H9 (cell line): ENCODE measurements around the gene EVL. TPM values are rescaled to one million over a fixed set of nuclear protein-coding genes. Genes with fewer than 3 reads are reported as not detected.

Experiments used
- DNase-seq: peaks from one replicate; pipeline ENCODE4 v3.0.0-alpha.2; 2017
- H2AFZ ChIP-seq: one replicate; pipeline ENCODE4 v1.6.1; 2013; ENCODE audit warnings: mild to moderate bottlenecking, low read length, control low read depth, moderate library complexity
- H2AK5ac ChIP-seq: 2 replicates; pipeline ENCODE4 v1.6.1; 2013; ENCODE audit warnings: low read length, control low read depth, mixed read lengths; ENCODE audit not compliant: insufficient read length
- H2BK120ac ChIP-seq: one replicate; pipeline ENCODE4 v1.6.1; 2013; ENCODE audit warnings: low read depth, mild to moderate bottlenecking, low read length, control low read depth, inconsistent platforms; ENCODE audit not compliant: poor library complexity, severe bottlenecking
- H2BK12ac ChIP-seq: 2 replicates; pipeline ENCODE4 v1.6.1; 2013; ENCODE audit warnings: low read length, control low read depth, mixed read lengths, low read depth; ENCODE audit not compliant: insufficient read length
- H2BK15ac ChIP-seq: 2 replicates; pipeline ENCODE4 v1.6.1; 2013; ENCODE audit warnings: low read depth, low read length, control low read depth
- H2BK20ac ChIP-seq: one replicate; pipeline ENCODE4 v1.6.1; 2013; ENCODE audit warnings: low read depth, mild to moderate bottlenecking, low read length, control low read depth, inconsistent platforms; ENCODE audit not compliant: poor library complexity, severe bottlenecking
- H2BK5ac ChIP-seq: 2 replicates; pipeline ENCODE4 v1.6.1; 2013; ENCODE audit warnings: low read length, control low read depth, mixed read lengths; ENCODE audit not compliant: insufficient read length
- H3K14ac ChIP-seq: 2 replicates; pipeline ENCODE4 v1.6.1; 2013; ENCODE audit warnings: low read length, control low read depth; ENCODE audit not compliant: insufficient read depth
- H3K18ac ChIP-seq: 2 replicates; pipeline ENCODE4 v1.6.1; 2013; ENCODE audit warnings: low read depth, mild to moderate bottlenecking, mixed read lengths, low read length, control low read depth; ENCODE audit not compliant: insufficient read length
- H3K23ac ChIP-seq: 2 replicates; pipeline ENCODE4 v1.6.1; 2013; ENCODE audit warnings: low read length, control low read depth, mixed read lengths, low read depth; ENCODE audit not compliant: insufficient read length
- H3K23me2 ChIP-seq: 2 replicates; pipeline ENCODE4 v1.6.1; 2013; ENCODE audit warnings: low read depth, mild to moderate bottlenecking, mixed read lengths, low read length, control low read depth; ENCODE audit not compliant: insufficient read length, poor library complexity, severe bottlenecking
- H3K27ac ChIP-seq: 2 replicates; pipeline ENCODE4 v1.5.1; 2013; ENCODE audit warnings: low read length, control low read depth, mixed read lengths, low read depth; ENCODE audit not compliant: insufficient read length
- H3K27me3 ChIP-seq: 2 replicates; pipeline ENCODE4 v1.6.1; 2013; ENCODE audit warnings: low read length, control low read depth, inconsistent platforms; ENCODE audit not compliant: insufficient read depth
- H3K4ac ChIP-seq: 2 replicates; pipeline ENCODE4 v1.6.1; 2013; ENCODE audit warnings: low read depth, mild to moderate bottlenecking, control low read depth, inconsistent platforms, low read length, moderate library complexity
- H3K4me1 ChIP-seq: 2 replicates; pipeline ENCODE4 v1.6.1; 2013; ENCODE audit warnings: low read length, control low read depth, inconsistent platforms; ENCODE audit not compliant: insufficient read depth
- H3K4me2 ChIP-seq: 2 replicates; pipeline ENCODE4 v1.6.1; 2013; ENCODE audit warnings: low read length, control low read depth, mixed read lengths; ENCODE audit not compliant: insufficient read length, insufficient read depth
- H3K56ac ChIP-seq: 2 replicates; pipeline ENCODE4 v1.6.1; 2013; ENCODE audit warnings: low read depth, mild to moderate bottlenecking, mixed read lengths, low read length, control low read depth; ENCODE audit not compliant: insufficient read length
- H3K79me1 ChIP-seq: 2 replicates; pipeline ENCODE4 v1.6.1; 2013; ENCODE audit warnings: low read depth, mild to moderate bottlenecking, moderate library complexity, low read length, control low read depth, inconsistent platforms; ENCODE audit not compliant: insufficient read depth, poor library complexity, severe bottlenecking
- H3K79me2 ChIP-seq: 2 replicates; pipeline ENCODE4 v1.6.1; 2013; ENCODE audit warnings: low read length, control low read depth, inconsistent platforms; ENCODE audit not compliant: insufficient read depth
- H3K9ac ChIP-seq: 2 replicates; pipeline ENCODE4 v1.6.1; 2013; ENCODE audit warnings: low read length, control low read depth, mixed read lengths; ENCODE audit not compliant: insufficient read length; ENCODE audit errors: extremely low read depth
- H3K9me3 ChIP-seq: one replicate; pipeline ENCODE4 v1.6.1; 2013; ENCODE audit warnings: low read depth, low read length, inconsistent platforms; ENCODE audit not compliant: control insufficient read depth
- H3T11ph ChIP-seq: one replicate; pipeline ENCODE4 v1.6.1; 2013; ENCODE audit warnings: mild to moderate bottlenecking, low read length, control low read depth, inconsistent platforms
- H4K20me1 ChIP-seq: one replicate; pipeline ENCODE4 v1.6.1; 2013; ENCODE audit not compliant: control insufficient read depth, insufficient read length, insufficient read depth
- H4K5ac ChIP-seq: 2 replicates; pipeline ENCODE4 v1.6.1; 2013; ENCODE audit warnings: low read depth, mild to moderate bottlenecking, mixed read lengths, low read length, control low read depth; ENCODE audit not compliant: insufficient read length
- H4K8ac ChIP-seq: replicated peaks from 2 replicates; pipeline ENCODE4 v1.6.1; 2013; ENCODE audit warnings: low read length, control low read depth, mixed read lengths, low read depth; ENCODE audit not compliant: insufficient read length
- H4K91ac ChIP-seq: 2 replicates; pipeline ENCODE4 v1.6.1; 2013; ENCODE audit warnings: low read depth, mild to moderate bottlenecking, moderate library complexity, mixed read lengths, low read length, control low read depth; ENCODE audit not compliant: insufficient read length
- H3K27ac Mint-ChIP-seq, 3 experiments: 2 replicates in 2 of 3; 3 replicates in 1 of 3; pipeline ENCODE4 v1.8.0; 2020 to 2021; ENCODE audit warnings: mixed read lengths in 3 of 3, mild to moderate bottlenecking in 1 of 3, moderate library complexity in 1 of 3
- H3K27me3 Mint-ChIP-seq: 2 replicates; pipeline ENCODE4 v1.8.0; 2021; ENCODE audit warnings: low read depth, mild to moderate bottlenecking, moderate library complexity, mixed read lengths
- H3K36me3 Mint-ChIP-seq, 3 experiments: 2 replicates in 2 of 3; 3 replicates in 1 of 3; pipeline ENCODE4 v1.8.0; 2020 to 2021; ENCODE audit warnings: low read depth in 3 of 3, mixed read lengths in 3 of 3; ENCODE audit not compliant: insufficient read depth in 1 of 3
- H3K4me1 Mint-ChIP-seq, 2 experiments: 2 replicates each; pipeline ENCODE4 v1.8.0; 2020; ENCODE audit warnings: mixed read lengths in 2 of 2
- H3K4me3 Mint-ChIP-seq, 2 experiments: 2 replicates in 1 of 2; 3 replicates in 1 of 2; pipeline ENCODE4 v1.8.0; 2020 to 2021; ENCODE audit warnings: mild to moderate bottlenecking in 2 of 2, mixed read lengths in 2 of 2, moderate library complexity in 1 of 2
- H3K9me3 Mint-ChIP-seq, 2 experiments: 2 replicates in 1 of 2; 3 replicates in 1 of 2; pipeline ENCODE4 v1.8.0; 2020; ENCODE audit warnings: mild to moderate bottlenecking in 2 of 2, mixed read lengths in 2 of 2, moderate library complexity in 1 of 2
- CTCF ChIP-seq: fragments of 200-600 bp; sonication (generic); conservative IDR thresholded peaks from 3 replicates; pipeline ENCODE4 v1.8.0; 2021; ENCODE audit warnings: antibody characterized with exemption, mild to moderate bottlenecking
- WGBS: extraction: QIAGEN DNeasy Blood & Tissue Kit; methylation state at CpG from one replicate; pipeline ENCODE4 v1.1.7; 2013; ENCODE audit warnings: missing lambda C conversion rate, low lambda C conversion rate, mixed read lengths; ENCODE audit not compliant: insufficient read length; ENCODE audit errors: extremely low coverage; 5-methylcytosine and 5-hydroxymethylcytosine counted together
- total RNA-seq: library from RNA; stranded (reverse); gene quantifications from 2 replicates; pipeline ENCODE4 v1.2.1, GENCODE V29; 2021

Gene EVL
- total RNA-seq, 1 experiment from 2014 or later, result 53.2 TPM

GRCh38 chr14:100038065-100038464 lies 27.2 kb upstream of the EVL start:
- TF ChIP-seq CTCF, result no peak

More at GRCh38 chr14:100038065-100038464, 27.2 kb upstream of the EVL start:
- Histone ChIP-seq H2AFZ (no peak overlapping the region), H3K9ac (no peak overlapping the region), H3K27me3 (no peaks in the 10 kb centered on the region), H3K14ac (no peak overlapping the region), H2BK12ac (no peak overlapping the region), H2AK5ac (no peak overlapping the region), H4K91ac (no peak overlapping the region), H2BK15ac (no peak overlapping the region), H3K18ac (no peak overlapping the region), H3K4ac (no peak overlapping the region), H3T11ph (no peak overlapping the region), H3K27ac (no peak overlapping the region), H3K79me1 (peaks cover 2% of the 10 kb centered on the region), H3K23ac (no peak overlapping the region), H2BK120ac (no peak overlapping the region), H4K5ac (no peak overlapping the region), H4K8ac (no peak overlapping the region), H3K4me2 (no peak overlapping the region), H3K56ac (no peak overlapping the region), H2BK20ac (no peak overlapping the region), H2BK5ac (no peak overlapping the region), H4K20me1 (no peaks in the 10 kb centered on the region), H3K4me1 (no peaks in the 10 kb centered on the region), H3K79me2 (no peaks in the 10 kb centered on the region), H3K23me2 (no peaks in the 10 kb centered on the region), H3K9me3 (no peaks in the 10 kb centered on the region)
- peaks cover 0 to 8% of the 10 kb centered on the region in 2 experiments; a peak in 1 of 4 replicates for H3K4me1 Mint-ChIP-seq
- H3K36me3 Mint-ChIP-seq, result no peaks in the 10 kb centered on the region
- no peak overlapping the region for H3K4me3 Mint-ChIP-seq
- DNase-seq, result no peak
- H3K9me3 Mint-ChIP-seq, result no peaks in the 10 kb centered on the region
- H3K27me3 Mint-ChIP-seq, result no peaks in the 10 kb centered on the region
- no CpG with 5 or more reads among the region's 5 CpGs for WGBS
- H3K27ac Mint-ChIP-seq, result no peak overlapping the region
